ENCODE data around the gene DMBT1. TPM values are rescaled to one million over a fixed set of nuclear protein-coding genes. Genes with fewer than 3 reads are reported as not detected.

The DMBT1 gene
- total RNA-seq, 4 donors from 2014 or later, result under 0.01 to 5.1 (median 0.27) TPM; not detected in 1

DNA sequence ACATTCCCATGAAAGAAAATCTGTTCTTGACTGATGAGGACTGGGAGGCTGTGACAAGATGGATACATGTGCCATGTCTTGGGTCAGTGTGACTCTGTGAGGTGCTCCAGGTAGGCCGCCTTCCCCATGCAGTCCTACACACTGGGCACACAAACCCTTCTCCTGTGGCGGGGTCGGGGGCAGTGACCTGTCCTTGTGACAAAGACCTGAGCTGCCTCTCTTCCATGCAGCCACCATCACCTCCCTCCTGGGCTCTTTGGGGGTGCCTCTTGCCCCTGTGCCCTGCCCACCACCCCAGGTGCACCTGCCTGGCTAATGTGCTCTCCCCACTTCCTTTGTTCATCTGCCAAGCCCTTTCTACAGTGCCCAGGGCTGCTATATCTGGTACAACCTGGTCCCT lies 35.7 kb upstream of the DMBT1 start:
- no peaks in the 10 kb centered on the region for H3K36me3 ChIP-seq
- H3K27ac ChIP-seq, result no peak overlapping the region
- peaks cover 0 to 3% (median 0%) of the 10 kb centered on the region in 4 donors for H3K27me3 ChIP-seq
- H3K4me3 ChIP-seq, result no peak overlapping the region
- no peak for DNase-seq
- H3K9me3 ChIP-seq, result no peaks in the 10 kb centered on the region
- WGBS, 2 donors, result 92 to 93% methylated on average over 3 of the region's 3 CpGs
- TF ChIP-seq CTCF (IDR thresholded peaks at IDR 0.05), result no peak
- TF ChIP-seq POLR2A (IDR thresholded peaks at IDR 0.05), result no peak
- H3K4me1 ChIP-seq, result no peaks in the 10 kb centered on the region
- intact Hi-C loops (cut with DNase I), result no loop called here

DNA sequence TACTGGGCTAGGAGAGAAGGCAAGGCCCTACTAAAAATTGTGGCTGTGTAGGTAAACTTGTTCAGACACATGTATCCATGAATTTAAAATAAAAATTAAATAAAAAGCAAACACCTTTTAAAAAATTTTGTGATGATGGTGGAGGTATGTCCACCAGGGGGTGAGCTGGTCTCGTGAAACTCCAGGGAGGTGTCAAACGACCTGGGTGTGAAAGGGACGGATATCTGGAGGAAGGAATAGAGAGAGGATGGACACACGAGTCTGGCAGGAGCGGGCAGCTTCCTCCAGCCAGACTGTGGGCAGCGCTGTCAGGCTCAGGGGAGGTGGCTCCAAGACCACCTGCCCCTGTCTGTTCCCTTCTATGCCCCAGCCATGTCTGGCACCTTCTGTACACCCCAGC lies 34.8 kb upstream of the DMBT1 start:
- intact Hi-C loops (cut with DNase I), result no loop called here
- no peaks in the 10 kb centered on the region for H3K36me3 ChIP-seq
- no peak overlapping the region for H3K4me3 ChIP-seq
- H3K9me3 ChIP-seq, result no peaks in the 10 kb centered on the region
- 44 to 46% methylated on average over 6 of the region's 6 CpGs for WGBS, 2 donors
- DNase-seq, result no peak
- no peak overlapping the region for H3K27ac ChIP-seq
- peaks cover 0 to 8% (median 0%) of the 10 kb centered on the region in 4 donors for H3K27me3 ChIP-seq
- TF ChIP-seq POLR2A (IDR thresholded peaks at IDR 0.05), result no peak
- peak in 2 of 6 experiments; percentile 30 to 36 for TF ChIP-seq CTCF (IDR thresholded peaks at IDR 0.05)
- no peaks in the 10 kb centered on the region for H3K4me1 ChIP-seq

- Histone ChIP-seq H3K4me3 (no peak overlapping the region), H3K4me1 (no peaks in the 10 kb centered on the region), H3K36me3 (no peaks in the 10 kb centered on the region), H3K27ac (no peak overlapping the region), H3K27me3 (peaks cover 0 to 14% (median 0%) of the 10 kb centered on the region in 4 donors), H3K9me3 (no peaks in the 10 kb centered on the region)
- no peak for DNase-seq
- TF ChIP-seq CTCF (IDR thresholded peaks at IDR 0.05), result no peak
- WGBS, 2 donors, result 64 to 80% methylated on average over 3 to 5 of the region's 5 CpGs
- intact Hi-C loops (cut with DNase I), result no loop called here
Measured at GRCh38 chr10:122526892-122527291, 33.7 kb upstream of the DMBT1 start.

GRCh38 chr10:122530177-122530576 lies 30.4 kb upstream of the DMBT1 start:
- no peaks in the 10 kb centered on the region for H3K4me1 ChIP-seq
- H3K36me3 ChIP-seq, result no peaks in the 10 kb centered on the region
- peak overlapping the region in 2 of 4 donors; percentile 46 to 47 for H3K27ac ChIP-seq
- intact Hi-C loops (cut with DNase I), result no loop called here
- peaks cover 0 to 14% (median 0%) of the 10 kb centered on the region in 4 donors for H3K27me3 ChIP-seq
- no peak for TF ChIP-seq CTCF (IDR thresholded peaks at IDR 0.05)
- no peak for TF ChIP-seq POLR2A (IDR thresholded peaks at IDR 0.05)
- WGBS, 2 donors, result 55 to 61% methylated on average over 11 of the region's 11 CpGs
- DNase-seq, result no peak
- H3K9me3 ChIP-seq, result no peaks in the 10 kb centered on the region
- no peak overlapping the region for H3K4me3 ChIP-seq

DNA sequence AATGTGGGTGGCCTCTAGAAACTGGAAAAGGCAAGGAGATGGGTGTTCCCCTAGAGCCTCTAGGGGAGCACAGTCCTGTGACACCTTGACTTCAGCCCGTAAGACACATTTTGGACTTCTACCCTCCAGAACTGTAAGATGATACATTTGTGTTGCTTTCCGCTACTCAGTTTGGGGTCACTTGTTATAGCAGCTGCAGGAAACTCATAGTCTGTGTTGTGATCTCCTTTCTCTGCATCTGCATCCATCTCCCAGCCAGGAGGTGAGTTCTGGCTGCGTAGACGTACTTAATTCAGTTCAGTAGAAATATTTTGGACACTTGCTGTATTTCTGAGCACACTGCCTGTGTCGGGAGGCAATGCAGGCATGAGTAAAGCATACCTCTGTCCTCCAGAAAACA lies 29.3 kb upstream of the DMBT1 start:
- WGBS, 2 donors, result 87 to 90% methylated on average over 5 of the region's 5 CpGs
- no peak for DNase-seq

More for the DNA sequence above, 29.3 kb upstream of the DMBT1 start:
- intact Hi-C loops (cut with DNase I), result no loop called here
- Histone ChIP-seq H3K36me3 (no peaks in the 10 kb centered on the region), H3K4me1 (no peaks in the 10 kb centered on the region), H3K9me3 (no peaks in the 10 kb centered on the region), H3K27me3 (peaks cover 0 to 14% (median 0%) of the 10 kb centered on the region in 4 donors), H3K27ac (no peak overlapping the region), H3K4me3 (no peak overlapping the region)
- no peak for TF ChIP-seq POLR2A (IDR thresholded peaks at IDR 0.05)
- TF ChIP-seq CTCF (IDR thresholded peaks at IDR 0.05), result no peak
